ENCODE data around the gene LYL1. TPM values are rescaled to one million over a fixed set of nuclear protein-coding genes. Genes with fewer than 3 reads are reported as not detected.

The LYL1 gene
- total and polyA plus RNA-seq, 9 of the 15 experiments (the other 6 are each of a cell fraction or from before 2014, with no cell fraction given), result 1.3 to 266 (median 34.0) TPM

GRCh38 chr19:13151605-13152355 is 49.1 kb upstream of the LYL1 start (continued):
- TF ChIP-seq YY1 (IDR thresholded peaks at IDR 0.05; ENCODE audit: borderline replicate concordance in 1 of 3, control insufficient read depth in 1 of 3, extremely low read depth in 1 of 3, insufficient read depth in 3 of 3, insufficient read length in 1 of 3, insufficient replicate concordance in 2 of 3, low read depth in 1 of 3, low read length in 2 of 3) (peak in 2 of 3 experiments; percentile 6 to 76), BMI1 (IDR thresholded peaks at IDR 0.05; ENCODE audit: low read length) (no peak), ATF1 (CRISPR knock-in tag; IDR thresholded peaks at IDR 0.05) (no peak), ATF1 (tag; IDR thresholded peaks at IDR 0.05) (peak; percentile 71), MCM5 (IDR thresholded peaks at IDR 0.05; ENCODE audit: low read depth) (no peak), IRF2 (CRISPR knock-in tag; IDR thresholded peaks at IDR 0.05) (no peak), NCOR1 (IDR thresholded peaks at IDR 0.05) (peak; percentile 63; the same call in 1 of the 2 replicates), ELF1 (tag; IDR thresholded peaks at IDR 0.05) (peak; percentile 95), ZNF232 (CRISPR knock-in tag; IDR thresholded peaks at IDR 0.05) (no peak), FUS (optimal IDR thresholded peaks at IDR 0.05; ENCODE audit: low read depth, low read length) (no peak), UBTF (IDR thresholded peaks at IDR 0.05; ENCODE audit: borderline replicate concordance in 1 of 2, low read depth in 2 of 2, low read length in 2 of 2) (no peak), NCOA1 (IDR thresholded peaks at IDR 0.05; ENCODE audit: low read depth) (no peak; the same call in 1 of the 2 replicates), SETDB1 (IDR thresholded peaks at IDR 0.05; ENCODE audit: low read length) (no peak), PPARD (CRISPR knock-in tag; IDR thresholded peaks at IDR 0.05) (no peak), DEAF1 (CRISPR knock-in tag; IDR thresholded peaks at IDR 0.05) (no peak), SNRNP70 (optimal IDR thresholded peaks at IDR 0.05; ENCODE audit: low read depth, low read length) (no peak), ZNF589 (CRISPR knock-in tag; IDR thresholded peaks at IDR 0.05; ENCODE audit: low read depth) (no peak), RBM17 (IDR thresholded peaks at IDR 0.05; ENCODE audit: borderline replicate concordance, low read depth, low read length) (no peak), CREB3 (tag; conservative IDR thresholded peaks at IDR 0.05; ENCODE audit: low read depth) (no peak), CC2D1A (IDR thresholded peaks at IDR 0.05) (no peak), NCOA6 (IDR thresholded peaks at IDR 0.05) (no peak)

Measured in K562 (cell line).